ENCODE data around the gene ZNF486. TPM values are rescaled to one million over a fixed set of nuclear protein-coding genes. Genes with fewer than 3 reads are reported as not detected.
"Not testable (repeated sequence)": the region's sequence is repeated elsewhere in the genome, so short reads cannot be mapped to it uniquely, and the experiment has no call there.

ZNF486 gene
- total RNA-seq (2014; rRNA removed; shearing (Covaris generic)): 1.2 and 1.5 TPM in 2 replicates
- 0.58 and 0.81 TPM in 2 replicates for polyA plus RNA-seq (2015; cell fraction: cytosol; rRNA removed)
- 0.63 and 0.88 TPM in 2 replicates for polyA plus RNA-seq (2015; cell fraction: nucleus; rRNA removed)

- DNase-seq (ENCODE audit: low read depth): peak; percentile 73
Measured at GRCh38 chr19:20167020-20167644, at the start of gene ZNF486. TSS of gene ZNF486 (plus strand) at chr19:20167214. CDS start at chr19:20167331, 117 bp downstream.

DNA sequence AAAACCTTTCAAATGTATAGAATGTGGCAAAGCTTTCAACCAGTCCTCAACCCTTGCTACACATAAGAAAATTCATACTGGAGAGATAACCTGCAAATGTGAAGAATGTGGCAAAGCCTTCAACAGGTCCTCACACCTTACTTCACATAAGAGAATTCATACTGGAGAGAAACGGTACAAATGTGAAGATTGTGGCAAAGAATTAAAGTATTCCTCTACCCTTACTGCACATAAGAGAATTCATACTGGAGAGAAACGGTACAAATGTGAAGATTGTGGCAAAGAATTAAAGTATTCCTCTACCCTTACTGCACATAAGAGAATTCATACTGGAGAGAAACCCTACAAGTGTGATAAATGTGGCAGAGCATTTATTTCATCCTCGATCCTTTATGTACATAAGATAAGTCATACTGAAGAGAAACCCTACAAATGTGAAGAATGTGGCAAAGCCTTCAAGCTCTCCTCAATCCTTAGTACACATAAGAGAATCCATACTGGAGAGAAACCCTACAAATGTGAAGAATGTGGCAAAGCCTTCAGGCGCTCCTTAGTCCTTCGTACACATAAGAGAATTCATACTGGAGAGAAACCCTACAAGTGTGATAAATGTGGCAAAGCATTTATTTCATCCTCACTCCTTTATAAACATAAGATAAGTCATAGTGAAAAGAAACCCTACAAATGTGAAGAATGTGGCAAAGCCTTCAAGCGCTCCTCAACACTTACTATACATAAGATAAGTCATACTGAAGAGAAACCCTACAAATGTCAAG is 48.8 kb upstream of the ZNF486 start:
- not testable (repeated sequence) for DNase-seq (ENCODE audit: low read depth)

DNA sequence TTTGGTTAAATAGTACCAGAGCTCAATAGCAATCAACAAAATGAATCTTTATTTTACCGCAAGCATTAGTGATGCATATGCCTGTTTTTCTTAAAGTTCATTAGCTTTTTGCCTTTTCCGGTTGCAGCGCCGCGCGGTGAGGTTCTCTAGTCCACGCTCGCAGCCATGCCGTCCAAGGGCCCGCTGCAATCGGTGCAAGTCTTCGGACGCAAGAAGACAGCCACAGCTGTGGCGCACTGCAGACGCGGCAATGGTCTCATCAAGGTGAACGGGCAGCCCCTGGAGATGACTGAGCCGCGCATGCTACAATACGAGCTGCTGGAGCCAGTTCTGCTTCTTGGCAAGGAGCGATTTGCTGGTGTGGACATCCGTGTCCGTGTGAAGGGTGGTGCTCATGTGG is 42.1 kb upstream of the ZNF486 start:
- no peak for DNase-seq (ENCODE audit: low read depth)

DNA sequence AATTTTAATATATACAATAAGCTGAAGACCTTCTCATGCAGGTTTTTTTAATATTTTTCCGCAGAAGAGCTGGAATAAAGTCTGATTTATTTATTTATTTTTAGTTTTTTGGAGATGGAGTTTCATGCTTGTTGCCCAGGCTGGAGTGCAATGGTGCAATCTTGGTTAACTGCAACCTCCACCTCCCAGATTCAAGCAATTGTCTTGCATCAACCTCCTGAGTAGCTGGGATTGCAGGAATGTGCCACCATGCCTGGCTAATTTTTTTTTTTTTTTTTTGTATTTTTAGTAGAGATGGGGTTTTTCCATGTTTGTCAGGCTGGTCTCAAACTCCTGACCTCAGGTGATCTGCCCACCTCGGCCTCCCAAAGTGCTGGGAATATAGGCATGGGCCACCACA is 34.1 kb upstream of the ZNF486 start:
- not testable (repeated sequence) for DNase-seq (ENCODE audit: low read depth)

DNA sequence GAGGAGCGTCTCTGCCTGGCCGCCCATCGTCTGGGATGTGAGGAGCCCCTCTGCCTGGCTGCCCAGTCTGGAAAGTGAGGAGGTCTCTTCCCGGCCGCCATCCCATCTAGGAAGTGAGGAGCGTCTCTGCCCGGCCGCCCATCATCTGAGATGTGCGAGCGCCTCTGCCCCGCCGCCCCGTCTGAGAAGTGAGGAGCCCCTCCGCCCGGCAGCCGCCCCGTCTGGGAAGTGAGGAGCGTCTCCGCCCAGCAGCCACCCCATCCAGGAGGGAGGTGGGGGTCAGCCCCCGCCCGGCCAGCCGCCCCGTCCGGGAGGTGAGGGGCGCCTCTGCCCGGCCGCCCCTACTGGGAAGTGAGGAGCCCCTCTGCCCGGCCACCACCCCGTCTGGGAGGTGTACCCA is 29.3 kb upstream of the ZNF486 start:
- DNase-seq (ENCODE audit: low read depth): not testable (repeated sequence)

- DNase-seq (ENCODE audit: low read depth): no peak
Measured at GRCh38 chr19:20151617-20152145, 15.3 kb upstream of the ZNF486 start.

DNA sequence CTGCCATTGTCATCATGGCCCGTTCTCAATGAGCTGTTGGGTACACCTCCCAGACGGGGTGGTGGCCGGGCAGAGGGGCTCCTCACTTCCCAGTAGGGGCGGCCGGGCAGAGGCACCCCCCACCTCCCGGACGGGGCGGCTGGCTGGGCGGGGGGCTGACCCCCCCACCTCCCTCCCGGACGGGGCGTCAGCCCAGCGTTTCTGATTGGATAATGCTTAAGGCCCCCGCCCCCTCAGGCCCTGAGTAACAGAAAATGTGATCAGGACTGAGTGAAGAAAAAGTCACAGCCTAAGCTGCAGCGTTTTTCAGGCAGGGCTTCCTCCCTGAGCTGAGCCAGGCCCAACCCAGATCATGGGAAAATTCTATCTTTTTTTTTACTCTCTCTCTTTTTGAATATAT is 14.5 kb upstream of the ZNF486 start:
- not testable (repeated sequence) for DNase-seq (ENCODE audit: low read depth)

DNA sequence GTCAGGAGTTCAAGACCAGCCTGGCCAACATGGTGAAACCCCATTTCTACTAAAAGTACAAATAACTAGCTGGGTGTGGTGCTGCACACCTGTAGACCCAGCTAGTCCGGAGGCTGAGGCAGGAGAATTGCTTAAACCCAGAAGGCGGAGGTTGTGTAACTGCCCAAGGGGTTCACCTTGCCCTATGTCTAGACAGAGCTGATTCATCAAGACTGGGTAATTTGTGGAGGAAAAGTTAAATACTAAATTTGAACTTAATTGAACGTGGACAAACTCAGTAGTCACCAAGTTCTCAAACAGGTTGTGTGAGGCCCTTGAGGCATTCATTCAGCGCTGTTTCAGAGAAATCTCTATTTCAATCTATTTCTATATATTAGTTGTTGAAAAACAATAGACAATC is 13.7 kb upstream of the ZNF486 start:
- DNase-seq (ENCODE audit: low read depth): no peak

DNA sequence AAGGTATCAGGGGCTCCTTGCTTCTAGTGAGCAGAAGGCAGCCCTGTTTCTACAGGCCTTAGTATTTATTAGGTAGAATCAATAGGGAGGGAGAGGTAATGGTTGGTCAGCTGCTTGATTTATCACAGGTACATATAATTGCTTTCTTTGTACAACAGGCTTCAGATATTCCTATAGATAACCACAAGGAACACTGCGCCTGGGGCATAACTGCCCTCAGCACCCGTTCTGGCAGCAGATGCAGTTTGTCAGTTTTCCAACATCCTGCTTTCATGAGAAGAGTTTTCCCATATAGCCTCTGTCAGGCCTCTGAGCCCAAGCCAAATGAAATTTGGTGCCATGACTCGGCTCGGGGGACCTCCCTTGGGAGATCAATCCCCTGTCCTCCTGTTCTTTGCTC is 12.4 kb upstream of the ZNF486 start:
- no peak for DNase-seq (ENCODE audit: low read depth)

- DNase-seq (ENCODE audit: low read depth): no peak
Measured at GRCh38 chr19:20162821-20163220, 4.2 kb upstream of the ZNF486 start.

GRCh38 chr19:20164456-20164855 is 2.6 kb upstream of the ZNF486 start:
- no peak for DNase-seq (ENCODE audit: low read depth)

DNA sequence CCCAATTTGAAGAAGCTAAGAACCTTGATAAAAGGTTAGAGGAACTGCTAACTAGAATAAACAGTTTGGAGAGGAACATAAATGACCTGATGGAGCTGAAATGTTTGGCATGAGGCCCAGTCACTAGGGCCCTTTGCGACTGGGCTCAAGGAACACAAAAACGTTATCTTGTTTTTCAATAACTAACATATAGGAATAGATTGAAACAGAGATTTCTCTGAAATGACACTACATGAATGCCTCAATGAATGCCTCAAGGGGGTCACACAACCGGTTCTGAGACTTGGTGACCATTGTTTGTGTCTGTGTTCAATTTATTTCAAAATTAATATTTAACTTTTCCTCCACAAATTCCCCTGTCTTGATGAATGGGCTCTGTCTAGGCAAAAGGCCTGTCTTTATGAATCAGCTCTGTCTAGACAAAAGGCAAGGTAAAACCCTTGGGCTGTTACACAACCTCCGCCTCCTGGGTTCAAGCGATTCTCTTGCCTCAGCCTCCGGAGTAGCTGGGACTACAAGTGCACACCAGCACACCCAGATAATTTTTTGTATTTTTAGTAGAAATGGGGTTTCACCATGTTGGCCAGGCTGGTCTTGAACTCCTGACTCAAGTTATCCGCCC is 932 bp upstream of the ZNF486 start:
- DNase-seq (ENCODE audit: low read depth): no peak

DNA sequence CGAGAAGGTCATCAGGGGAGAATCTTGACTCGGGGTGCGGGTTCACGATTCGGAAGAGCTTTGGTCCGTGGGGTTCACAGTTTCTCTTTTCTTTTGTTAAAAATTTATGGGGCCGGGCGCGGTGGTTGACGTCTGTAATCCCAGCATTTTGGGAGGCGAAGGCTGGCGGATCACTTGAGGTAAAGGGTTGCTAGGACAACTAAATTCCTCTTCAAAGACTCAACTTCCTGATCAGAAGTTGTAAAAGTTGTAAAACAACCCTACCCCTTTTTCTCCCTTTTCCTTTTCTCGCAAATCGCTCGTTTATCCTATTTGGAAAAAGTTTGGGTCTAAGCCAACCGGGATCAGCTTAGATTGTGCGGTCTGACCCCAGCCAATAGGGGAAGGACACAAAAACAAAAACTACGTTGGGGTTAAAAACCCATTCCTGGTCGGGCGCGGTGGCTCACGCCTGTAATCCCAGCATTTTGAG is 673 bp downstream of the ZNF486 start:
- DNase-seq (ENCODE audit: low read depth): peak; percentile 10

GRCh38 chr19:20171285-20171684 is 4.3 kb downstream of the ZNF486 start:
- DNase-seq (ENCODE audit: low read depth): no peak

GRCh38 chr19:20175848-20176247 is 8.8 kb downstream of the ZNF486 start:
- DNase-seq (ENCODE audit: low read depth): not testable (repeated sequence)

DNA sequence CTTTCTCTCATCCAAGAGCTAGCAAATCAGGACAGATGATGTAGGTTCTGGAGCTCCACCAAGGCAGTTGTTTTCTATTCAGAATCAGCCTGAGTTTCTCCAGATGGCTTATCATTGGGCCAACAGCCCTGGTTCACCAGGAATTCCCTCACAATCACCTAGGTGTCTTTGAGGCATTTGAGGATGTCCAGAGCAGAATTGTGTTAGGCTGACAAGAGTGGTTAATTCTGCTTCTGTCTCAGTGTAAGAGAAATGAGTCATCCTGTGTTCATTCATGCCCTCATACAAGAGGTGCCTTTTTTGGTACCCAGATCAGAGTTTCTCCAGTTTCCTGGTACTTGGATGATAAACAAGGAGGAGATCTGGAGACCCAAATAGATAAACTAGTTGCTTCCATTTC is 12.9 kb downstream of the ZNF486 start:
- DNase-seq (ENCODE audit: low read depth): not testable (repeated sequence)

GRCh38 chr19:20182222-20182785 is 15.3 kb downstream of the ZNF486 start:
- no peak for DNase-seq (ENCODE audit: low read depth)

DNA sequence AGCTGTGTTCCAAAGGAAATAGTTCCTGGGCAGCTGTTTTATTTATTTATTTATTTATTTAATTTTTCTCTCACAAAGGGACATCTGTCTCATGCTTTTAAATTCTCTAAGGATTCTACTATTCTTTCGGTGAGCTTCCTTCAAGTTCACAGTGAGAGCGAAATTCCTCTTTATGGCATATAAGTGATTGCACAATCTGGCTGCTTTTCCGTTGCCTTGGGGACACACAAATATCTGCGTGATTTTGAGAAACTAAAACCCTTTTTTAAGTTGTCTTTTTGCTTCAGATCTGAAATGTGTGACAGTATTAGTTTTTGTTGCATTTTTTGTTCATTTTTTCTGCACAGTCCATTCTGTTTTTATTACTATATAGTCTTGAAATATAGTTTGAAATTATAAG is 19.2 kb downstream of the ZNF486 start:
- no peak for DNase-seq (ENCODE audit: low read depth)

DNA sequence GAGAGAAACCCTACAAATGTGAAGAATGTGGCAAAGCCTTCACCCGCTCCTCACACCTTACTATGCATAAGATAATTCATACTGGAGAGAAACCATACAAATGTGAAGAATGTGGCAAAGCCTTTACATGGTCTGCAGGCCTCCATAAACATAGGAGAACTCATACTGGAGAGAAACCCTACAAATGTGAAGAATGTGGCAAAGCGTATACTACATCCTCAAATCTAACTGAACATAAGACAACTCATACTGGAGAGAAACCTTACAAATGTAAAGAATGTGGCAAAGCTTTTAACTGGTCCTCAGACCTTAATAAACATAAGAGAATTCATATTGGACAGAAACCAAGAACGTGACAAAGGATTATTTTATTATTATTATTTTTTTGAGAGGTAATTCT is 30.7 kb downstream of the ZNF486 start:
- DNase-seq (ENCODE audit: low read depth): no peak

- DNase-seq (ENCODE audit: low read depth): no peak
Measured at GRCh38 chr19:20209051-20209450, 42.0 kb downstream of the ZNF486 start.

DNA sequence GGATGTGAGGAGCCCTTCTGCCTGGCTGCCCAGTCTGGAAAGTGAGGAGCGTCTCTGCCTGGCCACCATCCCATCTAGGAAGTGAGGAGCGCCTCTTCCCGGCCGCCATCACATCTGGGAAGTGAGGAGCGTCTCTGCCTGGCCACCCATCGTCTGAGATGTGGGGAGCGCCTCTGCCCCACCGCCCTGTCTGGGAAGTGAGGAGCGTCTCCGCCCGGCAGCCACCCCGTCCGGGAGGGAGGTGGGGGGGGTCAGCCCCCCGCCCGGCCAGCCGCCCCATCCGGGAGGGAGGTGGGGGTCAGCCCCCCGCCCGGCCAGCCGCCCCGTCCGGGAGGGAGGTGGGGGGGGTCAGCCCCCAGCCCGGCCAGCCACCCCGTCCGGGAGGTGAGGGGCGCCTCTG is 47.4 kb downstream of the ZNF486 start:
- not testable (repeated sequence) for DNase-seq (ENCODE audit: low read depth)

Measured in HT1080 (cell line).